Stimulated activated CD4-positive, alpha-beta T cell treated with anti-CD3 and anti-CD28 coated beads, Interleukin-15, amount 100 ng/mL, for 48 hours (primary cell): ENCODE data around the gene DCAF4L1.

ENCODE experiments used
- DNase-seq, 2 donors: peaks; one replicate each; pipeline ENCODE4 v3.0.0-alpha.2; 2020; ENCODE audit warnings: low read depth in 2 of 2

Gene DCAF4L1

DNA sequence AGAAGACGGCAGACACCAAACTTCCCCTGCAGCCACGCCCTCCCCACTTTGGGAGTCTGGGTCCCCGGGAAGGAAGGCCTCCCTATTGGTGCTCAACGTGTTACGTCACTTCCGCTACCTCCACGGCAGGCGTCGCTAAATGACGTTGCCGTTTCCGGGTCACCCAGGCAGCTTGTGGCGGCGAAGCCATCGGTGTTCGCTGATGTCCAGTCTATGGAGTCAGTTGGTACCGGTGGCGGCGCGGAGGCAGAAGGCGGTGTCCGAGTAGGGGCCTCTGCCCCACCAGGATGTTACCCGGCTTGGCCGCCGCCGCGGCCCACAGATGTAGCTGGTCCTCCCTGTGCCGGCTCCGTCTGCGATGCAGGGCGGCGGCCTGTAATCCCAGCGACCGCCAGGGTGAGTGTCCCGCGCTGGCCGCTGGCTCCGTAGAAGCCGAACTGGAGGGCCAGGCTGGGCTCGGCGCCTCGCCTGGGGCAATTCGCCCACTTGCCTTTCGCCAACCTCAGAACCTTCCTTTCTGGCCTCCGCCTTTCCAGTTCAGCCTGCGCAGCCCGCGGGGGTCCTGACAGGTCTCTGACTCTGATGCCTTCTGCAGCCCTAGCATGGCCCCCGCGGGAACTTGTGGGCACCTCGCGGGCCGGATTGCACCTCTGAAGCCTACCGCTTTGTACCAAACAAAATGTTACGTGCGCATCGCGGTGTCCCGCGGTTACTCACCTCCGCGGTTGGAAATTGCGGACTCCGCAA, 9.0 kb downstream of the DCAF4L1 start, which contains the start of gene SLC30A9:
Gene SLC30A9, plus strand, starts transcription at position 166 of the 747 bp plus-strand sequence. Its CDS starts 122 bp downstream, at position 288.
- peak; percentile 87 to 88 for DNase-seq

GRCh38 chr4:41991916-41992767, 10.6 kb downstream of the DCAF4L1 start:
- DNase-seq, result no peak

DNA sequence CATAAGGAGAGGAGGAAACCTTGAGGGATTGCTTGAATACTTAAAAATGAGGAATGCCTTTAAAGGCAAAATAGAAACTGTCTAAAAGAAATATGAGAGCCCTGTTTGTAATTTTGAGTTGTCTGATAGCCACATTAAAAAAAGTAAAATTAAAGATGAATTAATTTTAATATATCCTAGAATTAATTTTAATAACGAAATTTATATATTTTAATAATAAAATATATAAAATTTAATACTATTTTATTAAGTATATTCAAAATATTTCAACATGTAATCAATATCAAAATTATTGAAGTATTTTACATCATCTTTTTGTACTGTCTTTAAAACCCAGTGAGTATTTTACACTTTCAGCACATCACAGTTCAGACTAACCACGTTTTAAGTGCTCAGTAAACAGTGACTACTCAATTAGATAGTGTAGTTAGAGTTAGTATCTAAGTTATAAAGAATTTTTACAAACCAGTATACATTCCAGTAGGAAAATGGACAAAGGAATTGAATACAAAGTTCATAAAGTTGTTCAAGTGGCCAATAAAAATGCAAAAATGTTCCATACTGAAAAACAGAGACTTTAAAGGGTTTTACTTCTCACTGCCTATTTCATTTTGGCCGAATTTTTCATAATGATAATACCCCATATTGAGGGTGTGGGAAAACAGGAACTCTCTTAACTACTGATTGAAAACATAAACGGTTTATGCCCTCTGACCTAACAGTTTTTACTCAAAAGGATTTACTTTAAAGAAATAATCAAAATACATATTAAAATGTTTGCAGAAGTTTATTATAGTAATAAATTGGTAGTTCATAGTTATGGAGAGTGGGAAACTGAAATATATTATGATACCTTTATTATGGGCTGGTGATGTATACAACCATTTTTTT, 11.7 kb downstream of the DCAF4L1 start:
- DNase-seq, result no peak

DNA sequence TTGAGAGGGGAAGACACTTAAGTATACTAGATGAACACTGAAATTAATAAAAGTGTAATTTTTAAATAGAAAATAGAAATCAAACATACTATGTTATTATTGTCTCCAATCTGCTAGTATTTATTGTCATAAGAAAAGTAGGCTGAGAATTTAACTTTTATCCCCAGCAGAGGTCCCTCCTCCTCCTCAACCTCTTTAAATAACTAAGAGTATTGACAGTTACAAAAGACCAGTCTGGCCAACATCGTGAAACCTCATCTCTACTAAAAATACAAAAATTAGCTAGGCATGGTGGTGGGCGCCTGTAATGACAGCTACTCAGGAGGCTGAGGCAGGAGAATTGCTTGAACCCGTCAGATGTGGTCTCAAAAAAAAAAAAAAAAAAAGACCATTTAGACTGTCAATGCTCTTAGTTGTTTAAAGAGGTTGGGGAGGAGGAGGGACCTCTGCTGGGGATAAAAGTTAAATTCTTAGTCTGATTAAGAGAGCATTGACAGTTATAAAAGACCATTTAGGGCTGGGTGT, 13.0 kb downstream of the DCAF4L1 start:
- DNase-seq, result no peak

DNA sequence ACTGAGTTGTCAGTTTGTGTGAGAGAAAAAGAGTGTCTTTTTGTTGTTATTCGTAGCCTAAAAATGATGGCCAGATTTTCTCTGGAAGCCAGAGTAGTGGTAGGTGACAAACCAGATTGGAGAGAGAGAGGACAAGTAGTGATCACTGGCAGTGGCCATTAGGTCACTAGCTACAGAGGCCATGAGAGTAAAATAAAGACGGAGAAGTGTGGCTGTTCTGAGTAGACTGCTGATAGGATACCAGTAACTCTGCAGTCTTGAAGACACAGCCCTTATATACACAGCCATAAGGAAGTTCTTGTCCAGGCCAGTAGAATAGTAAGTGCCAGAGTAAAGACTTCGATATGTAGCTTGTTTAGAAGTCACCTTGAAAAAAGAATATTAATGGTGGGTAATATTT, 16.5 kb downstream of the DCAF4L1 start:
- no peak for DNase-seq

DNA sequence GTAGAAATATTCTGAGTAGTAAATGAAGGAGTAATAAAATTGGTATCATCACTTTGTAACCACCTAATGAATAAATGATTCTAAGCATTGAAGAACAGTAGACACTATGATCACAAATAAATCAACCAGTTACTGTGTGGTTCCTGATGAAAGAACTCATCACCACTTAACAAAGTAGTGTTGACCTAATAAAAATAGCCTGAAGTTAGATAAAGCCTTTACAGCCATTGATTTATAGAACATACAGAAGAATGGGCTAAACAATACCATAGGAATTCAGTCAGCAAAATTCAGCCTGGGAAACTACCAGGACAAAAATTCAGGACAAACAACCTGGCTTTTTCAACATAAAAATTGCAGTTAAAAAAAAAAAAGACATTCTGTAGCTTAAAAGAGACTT, 17.8 kb downstream of the DCAF4L1 start:
- no peak for DNase-seq

GRCh38 chr4:42008011-42008786, 26.6 kb downstream of the DCAF4L1 start:
- no peak for DNase-seq

DNA sequence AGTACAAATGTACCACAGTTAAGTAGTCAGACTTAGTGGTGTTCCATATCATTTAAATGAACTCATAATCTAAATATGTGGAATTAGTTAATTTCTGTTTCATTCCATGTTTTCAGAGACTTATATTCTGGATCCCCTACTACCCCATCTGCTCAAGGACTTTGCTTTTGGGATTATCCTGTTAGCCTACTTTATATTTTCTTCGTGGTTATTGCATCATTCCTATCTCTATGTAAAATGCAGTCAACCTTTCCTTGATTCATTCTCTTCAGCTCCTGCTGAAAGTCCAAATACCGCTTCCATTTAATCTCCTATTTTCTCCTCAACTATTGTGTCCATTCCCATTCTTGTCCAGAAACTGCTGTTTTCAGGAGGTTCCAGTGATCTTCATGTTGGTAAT, 33.9 kb downstream of the DCAF4L1 start:
- no peak for DNase-seq

DNA sequence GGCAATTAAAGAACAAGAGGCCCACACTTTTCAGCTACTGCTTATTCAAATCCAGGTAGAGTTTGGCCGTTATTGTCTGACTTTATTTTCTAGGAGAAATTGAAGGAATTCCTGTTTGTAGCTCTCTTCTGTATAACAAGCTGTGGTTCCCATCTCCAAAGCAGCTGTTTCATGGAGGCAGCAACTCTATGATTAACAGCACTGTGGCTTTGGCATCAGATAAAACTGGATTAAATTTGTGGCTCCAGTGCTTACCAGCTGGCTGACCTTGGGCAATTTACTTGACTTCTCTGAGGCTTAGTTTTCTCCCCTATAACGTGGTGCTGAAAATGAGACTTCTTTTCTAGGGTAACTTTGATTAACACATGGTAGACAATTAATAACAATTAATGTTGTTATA, 36.9 kb downstream of the DCAF4L1 start:
- DNase-seq, result no peak
